Activated CD8-positive, alpha-beta memory T cell treated with anti-CD3 and anti-CD28 coated beads for 36 hours (primary cell): ENCODE measurements around the gene CXXC5. TPM values are rescaled to one million over a fixed set of nuclear protein-coding genes. Genes with fewer than 3 reads are reported as not detected.

Experiments used
- CTCF ChIA-PET: fragments of 350-600 bp; sonication (Branson Sonifier 250); formaldehyde crosslinking; loops from one replicate; lab custom pipeline; 2021; ENCODE audit warnings: antibody characterized with exemption; lab: Charles Lee
- POLR2A ChIA-PET: fragments of 350-600 bp; sonication (Branson Sonifier 250); formaldehyde crosslinking; loops from one replicate; lab custom pipeline; 2021; ENCODE audit warnings: antibody characterized with exemption; lab: Charles Lee
- total RNA-seq, 2 experiments: library from RNA; stranded (reverse); gene quantifications; one replicate each; pipeline ENCODE4 v1.2.3, GENCODE V29; 2021

Gene CXXC5
- total RNA-seq, 2 experiments from 2014 or later: 2.7 TPM

DNA sequence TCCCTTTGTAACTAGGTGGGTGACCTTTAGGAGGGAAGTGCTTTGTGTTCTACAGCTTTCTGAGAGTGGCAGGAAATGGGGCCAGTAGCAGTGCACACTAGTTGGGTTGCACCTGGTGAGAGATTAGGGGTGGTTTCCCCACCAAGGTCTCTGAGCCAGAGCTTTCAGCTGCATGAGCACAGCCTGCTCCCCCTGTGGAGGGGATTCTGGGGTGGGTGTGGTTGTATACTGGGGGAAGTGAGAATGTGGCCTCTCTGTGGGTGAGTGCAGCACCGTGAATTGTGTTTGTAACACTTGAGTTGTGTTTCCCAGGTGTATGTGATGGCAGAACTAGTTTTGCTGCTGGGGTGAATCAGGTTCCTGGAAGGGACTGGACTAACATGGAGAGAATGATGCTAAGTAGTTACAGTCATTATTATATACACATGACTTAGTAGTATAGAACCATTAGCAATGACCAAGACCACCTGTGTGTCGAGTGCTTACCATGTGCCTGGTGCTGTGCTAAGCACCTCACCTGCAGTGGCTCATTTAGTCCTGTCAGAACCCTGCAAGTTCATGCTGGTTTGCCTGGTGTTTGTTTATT lies 11.8 kb upstream of the CXXC5 start:
- ChIA-PET POLR2A (interaction anchor here (1.0 to 2.6 kb wide), 2 partner anchors 12 to 34 kb away, joined by 4 to 14 read pairs; partner anchors contain the start of gene CXXC5), CTCF (interaction anchor here (0.9 to 8.3 kb wide), 15 partner anchors 9 to 130 kb away, joined by 3 to 87 read pairs (median 5); partner anchors contain the start of gene CXXC5)

DNA sequence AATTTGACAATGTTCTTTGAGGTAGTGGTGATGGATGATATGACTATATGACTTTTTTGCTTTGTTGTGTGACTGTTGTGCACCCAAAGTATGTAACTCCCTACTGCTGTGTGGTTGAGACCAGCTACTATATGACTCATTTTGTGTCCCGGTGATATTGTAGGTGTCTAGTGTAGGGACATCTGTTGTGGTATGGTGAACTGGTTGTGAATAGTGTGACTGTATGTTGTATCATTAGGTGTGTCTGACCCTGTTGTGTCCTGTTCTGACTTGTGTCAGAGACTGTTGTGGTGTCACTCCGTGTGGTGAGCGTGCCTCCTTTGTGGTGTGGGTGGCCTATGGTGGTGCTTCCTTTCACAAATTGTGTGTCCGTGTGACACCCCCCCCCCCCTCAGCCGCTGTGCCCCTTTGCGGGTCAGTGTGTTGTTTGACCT lies 11.2 kb upstream of the CXXC5 start:
- CTCF ChIA-PET: interaction anchor here (1.0 to 8.3 kb wide), 7 partner anchors 13 to 130 kb away, joined by 3 to 87 read pairs (median 5); no protein-coding TSS in a partner anchor

DNA sequence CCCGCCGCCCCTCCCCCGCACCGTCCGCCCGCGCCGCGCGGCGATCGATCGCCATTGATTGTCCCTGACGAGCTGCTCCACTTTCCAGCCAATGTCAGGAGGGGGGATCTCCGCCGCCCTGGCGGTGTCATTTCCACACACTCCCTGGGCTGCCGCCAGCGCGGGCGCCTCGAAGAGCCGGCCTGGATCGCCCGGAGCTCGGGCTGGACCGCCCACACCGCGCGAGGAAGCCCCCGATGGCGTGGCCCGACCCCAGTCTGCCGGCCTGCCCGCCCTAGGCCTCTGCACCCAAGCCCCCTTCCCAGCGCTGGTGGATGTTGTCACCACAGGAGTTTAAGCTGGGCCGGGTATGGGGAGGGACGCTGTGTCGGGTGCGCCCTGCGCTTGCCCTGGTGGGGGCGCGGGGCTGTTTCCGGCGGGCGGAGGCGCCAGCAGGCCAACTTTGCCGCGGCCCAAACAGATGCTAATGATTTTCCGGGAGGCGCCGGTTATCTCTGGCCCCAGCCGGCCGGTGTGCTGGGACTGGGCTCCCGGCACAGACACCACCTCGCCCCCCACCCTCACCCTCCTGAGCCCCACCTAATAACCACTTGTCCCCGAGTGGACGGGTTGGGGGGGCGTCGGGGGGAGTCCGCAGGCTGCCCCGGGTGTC lies 10.6 kb upstream of the CXXC5 start:
- ChIA-PET CTCF (interaction anchor here (1.0 to 8.3 kb wide), 5 partner anchors 12 to 129 kb away, joined by 3 to 87 read pairs (median 5); no protein-coding TSS in a partner anchor), POLR2A (interaction anchor here (0.5 to 2.6 kb wide), 6 partner anchors 11 to 896 kb away, joined by 3 to 14 read pairs (median 6); partner anchors contain the start of gene CXXC5)

More for the DNA sequence above, 11.2 kb upstream of the CXXC5 start:
- POLR2A ChIA-PET: interaction anchor here (0.5 to 2.6 kb wide), 5 partner anchors 11 to 895 kb away, joined by 3 to 14 read pairs (median 7); partner anchors contain the start of gene CXXC5

DNA sequence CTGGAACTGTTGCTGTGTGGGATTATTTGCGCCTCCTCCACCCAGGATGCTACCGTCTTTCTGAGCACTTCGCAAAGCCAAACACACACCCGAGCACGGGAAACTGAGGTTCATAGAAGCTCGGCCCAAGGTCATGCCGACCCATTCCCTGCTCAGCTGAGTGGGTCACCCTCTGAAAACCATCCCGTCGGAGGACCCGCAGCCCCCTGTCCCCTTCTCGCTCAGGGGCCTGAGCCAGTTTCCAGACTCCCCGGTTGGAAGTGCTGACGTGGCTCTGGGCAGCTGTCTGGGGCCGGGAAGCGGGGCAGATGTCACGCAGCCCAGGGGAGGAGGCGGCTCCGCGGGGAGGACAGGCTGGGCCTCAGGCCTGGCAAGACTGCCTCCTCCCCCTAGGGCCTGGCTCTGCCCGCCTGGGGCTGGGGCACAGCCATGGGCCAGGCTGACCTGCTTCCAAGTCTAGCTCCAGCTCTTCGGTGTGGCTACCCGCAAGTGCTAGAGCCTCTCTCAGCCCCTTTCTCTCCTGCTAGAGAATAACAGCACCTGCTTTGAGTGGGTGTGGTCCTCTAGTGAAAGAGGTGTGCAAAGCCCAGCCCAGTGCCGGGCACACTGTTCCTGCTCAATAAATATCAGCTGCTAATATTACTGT lies 9.9 kb upstream of the CXXC5 start:
- CTCF ChIA-PET: interaction anchor here (0.9 to 8.3 kb wide), 6 partner anchors 9 to 137 kb away, joined by 3 to 87 read pairs (median 4); partner anchors contain the start of gene CXXC5
- POLR2A ChIA-PET: interaction anchor here (0.6 to 2.6 kb wide), 4 partner anchors 10 to 109 kb away, joined by 5 to 14 read pairs (median 8); partner anchors contain the start of gene CXXC5

DNA sequence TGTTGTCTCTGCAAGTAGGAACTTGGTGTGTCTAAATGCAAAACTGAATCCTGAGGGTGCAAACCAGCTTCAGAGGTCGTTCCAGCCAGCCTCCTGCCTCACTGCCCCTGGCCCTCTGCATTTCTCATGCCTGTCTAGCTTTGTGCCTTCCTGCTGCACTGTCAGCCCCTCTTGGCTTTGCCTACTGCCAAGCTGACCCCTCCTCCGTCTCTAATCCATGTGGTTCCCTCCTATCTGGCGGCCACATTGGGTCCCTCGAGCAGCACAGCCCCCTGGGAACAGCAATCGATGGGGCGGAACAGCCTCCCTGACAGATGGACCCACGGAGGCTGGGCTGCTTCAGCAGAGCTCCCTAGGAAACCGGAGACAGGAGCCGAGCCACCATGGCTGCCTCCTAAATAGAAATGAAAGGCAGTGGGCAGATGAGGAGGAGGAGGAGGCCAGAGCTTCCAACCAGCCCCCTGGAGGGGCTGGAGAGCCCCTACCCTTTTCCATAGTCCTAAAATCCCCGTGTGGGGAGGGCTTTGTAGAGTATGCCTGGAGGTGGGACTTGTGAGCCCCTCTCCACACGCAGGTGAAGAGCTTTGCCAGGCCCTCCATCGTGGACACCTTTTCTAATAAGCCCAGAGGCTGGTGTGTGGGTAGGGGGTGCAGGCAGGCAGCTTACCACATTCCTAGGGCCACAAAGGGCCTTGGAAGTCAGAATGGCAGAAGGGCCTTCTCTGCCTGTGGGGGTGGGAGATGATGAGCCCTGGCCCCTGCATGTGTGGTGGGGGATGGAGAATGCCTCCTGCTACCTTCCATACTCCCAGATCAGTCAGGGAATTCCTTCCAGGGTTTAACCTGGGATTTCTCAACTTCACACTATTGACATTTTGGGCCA lies 9.2 kb upstream of the CXXC5 start:
- ChIA-PET CTCF (interaction anchor here (0.8 to 8.3 kb wide), 7 partner anchors 9 to 136 kb away, joined by 3 to 87 read pairs (median 4); partner anchors contain the start of gene CXXC5), POLR2A (interaction anchor here (0.6 to 2.6 kb wide), 2 partner anchors 9 to 108 kb away, joined by 8 to 14 read pairs; partner anchors contain the start of gene CXXC5)

DNA sequence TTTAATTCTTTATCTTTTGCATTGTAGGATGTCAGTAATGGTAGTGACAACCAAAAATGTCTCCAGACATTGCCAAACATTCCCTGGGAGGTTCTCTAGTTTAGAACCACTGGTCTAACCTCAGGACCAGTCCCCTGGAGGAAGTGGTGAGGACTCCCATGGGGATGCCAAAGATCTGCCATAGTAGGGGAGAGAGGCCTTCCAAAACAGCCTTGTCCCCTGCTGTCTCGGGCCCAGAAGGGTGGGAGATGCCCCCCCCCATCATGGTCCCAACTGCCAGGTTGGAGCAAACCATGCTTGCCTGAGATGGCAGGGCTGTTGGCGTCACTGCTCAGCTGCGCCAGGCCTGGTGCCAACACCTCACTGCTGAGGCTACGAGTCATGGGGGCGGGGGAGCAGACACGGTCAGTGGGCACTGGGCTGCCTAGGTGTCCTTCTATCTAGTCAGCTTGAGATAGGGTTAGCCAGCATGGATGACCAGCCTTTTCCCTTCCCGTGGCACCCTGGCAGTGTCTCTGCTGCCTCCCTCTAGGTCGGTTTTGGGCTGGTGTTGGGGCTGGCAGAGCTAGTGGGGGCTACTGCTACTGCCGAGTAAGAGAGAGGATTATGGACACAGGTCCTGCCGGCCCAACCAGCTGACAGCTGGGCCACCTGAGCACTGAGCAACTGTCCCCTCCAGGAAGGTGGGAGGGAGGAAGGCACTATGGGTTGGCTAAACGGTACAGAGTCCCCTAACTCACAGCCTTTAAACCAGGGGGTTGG lies 8.3 kb upstream of the CXXC5 start:
- ChIA-PET CTCF (interaction anchor here (0.8 to 2.0 kb wide), 4 partner anchors 8 to 136 kb away, joined by 3 to 5 read pairs (median 4); partner anchors contain the start of gene CXXC5), POLR2A (interaction anchor here (0.6 kb wide), 1 partner anchor 67 kb away, joined by 4 read pairs; no protein-coding TSS in a partner anchor)

DNA sequence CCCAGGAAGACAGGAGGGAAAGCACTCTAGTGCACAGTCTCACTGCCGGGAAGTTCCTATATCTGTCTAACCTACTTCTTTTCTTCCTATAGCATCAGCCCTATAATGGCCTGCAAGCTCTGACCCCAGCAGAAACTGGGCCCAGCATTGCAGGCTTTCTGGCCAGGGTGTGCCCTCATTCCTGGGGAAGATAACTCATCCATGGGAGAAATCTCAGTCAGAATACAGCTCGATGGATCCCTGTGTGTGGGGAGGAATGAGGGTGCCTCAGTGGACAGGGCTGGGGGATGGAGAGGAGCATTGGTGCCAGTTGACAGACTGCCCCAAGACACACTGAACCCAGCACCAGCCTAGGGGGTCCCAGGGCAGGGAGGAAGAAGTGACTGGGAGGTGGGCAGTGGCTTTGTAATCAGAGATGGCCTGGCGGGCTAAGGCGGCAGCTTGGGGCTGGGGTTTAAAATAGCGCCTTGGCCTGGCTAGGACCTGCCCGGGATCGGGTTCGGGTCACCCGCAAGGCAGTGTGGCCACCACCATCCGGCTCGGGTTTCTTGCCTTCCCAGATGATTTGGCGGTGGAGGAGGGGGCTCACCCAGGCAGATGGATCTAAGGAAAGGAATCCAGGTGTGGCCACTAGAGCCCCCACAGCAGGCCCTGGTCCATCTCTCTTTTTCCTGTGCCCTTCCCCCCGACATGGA lies 7.6 kb upstream of the CXXC5 start:
- ChIA-PET POLR2A (interaction anchor here (0.6 kb wide), 1 partner anchor 68 kb away, joined by 4 read pairs; no protein-coding TSS in a partner anchor), CTCF (interaction anchor here (1.6 kb wide), 1 partner anchor 11 kb away, joined by 5 read pairs; no protein-coding TSS in a partner anchor)

DNA sequence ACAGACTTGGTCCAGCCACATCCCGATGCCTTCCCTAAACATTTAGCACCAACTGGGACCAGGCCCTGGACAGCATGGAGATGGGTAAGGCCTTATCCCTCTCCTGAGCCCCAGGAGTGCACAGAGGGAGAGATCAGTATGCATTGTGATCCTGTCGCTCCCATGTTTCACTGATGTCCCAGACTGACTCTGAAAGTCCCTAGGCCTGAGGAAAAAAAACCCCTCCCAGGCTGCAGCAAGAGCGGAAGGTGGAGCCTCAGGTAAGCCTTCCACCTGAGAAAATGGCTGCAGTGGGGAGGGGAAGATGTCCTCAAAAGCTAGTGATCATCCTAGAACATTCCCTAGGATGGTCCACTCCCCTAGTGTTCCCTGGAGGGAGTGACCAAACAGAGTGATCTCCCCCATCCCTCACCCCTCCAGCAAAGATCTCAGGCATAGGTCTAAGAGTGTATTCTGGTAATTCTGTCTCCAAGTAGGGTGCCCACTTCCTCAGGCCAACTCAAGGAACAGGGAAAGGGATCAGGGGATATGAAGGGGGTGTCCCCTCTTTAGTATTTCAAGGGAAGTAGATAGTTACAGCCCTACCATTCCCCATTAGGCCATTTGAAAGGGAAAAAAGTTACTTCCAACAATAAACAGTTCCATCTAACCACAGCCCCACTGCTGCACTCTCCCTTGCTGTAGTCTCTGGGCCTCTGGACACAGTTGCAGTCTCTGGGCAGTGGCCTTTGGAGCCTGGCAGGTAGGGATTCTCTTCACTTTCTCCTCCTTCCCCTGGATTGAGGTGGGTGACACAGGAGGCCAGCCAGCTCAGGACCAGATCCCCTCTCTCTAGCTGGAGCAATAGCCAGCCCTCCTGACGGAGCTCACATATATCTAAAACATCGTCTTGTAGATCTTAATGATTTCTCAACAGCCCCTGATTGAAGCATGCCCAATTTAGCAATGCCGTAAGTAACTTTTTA lies 6.8 kb upstream of the CXXC5 start:
- POLR2A ChIA-PET: no interaction called here
- CTCF ChIA-PET: interaction anchor here (1.6 kb wide), 1 partner anchor 10 kb away, joined by 5 read pairs; no protein-coding TSS in a partner anchor

DNA sequence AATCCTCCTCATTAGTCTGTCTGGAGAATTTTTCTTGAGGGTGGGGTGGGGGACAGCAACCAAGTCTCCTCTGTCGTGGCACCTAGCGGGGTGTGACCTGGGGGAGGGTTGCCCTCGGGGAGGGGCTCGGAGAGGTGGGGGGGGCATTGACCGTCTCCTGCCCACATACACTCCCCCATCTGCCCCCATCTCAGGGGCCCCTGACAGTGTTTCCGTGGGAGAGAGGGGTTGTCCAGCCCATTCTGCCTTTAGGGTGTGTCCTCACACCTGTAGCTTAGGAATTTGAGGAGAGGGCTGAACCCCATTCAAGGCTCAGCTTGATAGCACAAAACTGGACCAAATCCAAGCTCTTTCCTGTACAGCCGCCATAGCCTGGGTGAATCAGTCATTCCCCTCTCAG lies 5.9 kb upstream of the CXXC5 start:
- ChIA-PET CTCF (interaction anchor here (1.6 kb wide), 1 partner anchor 9 kb away, joined by 5 read pairs; no protein-coding TSS in a partner anchor), POLR2A (no interaction called here)

DNA sequence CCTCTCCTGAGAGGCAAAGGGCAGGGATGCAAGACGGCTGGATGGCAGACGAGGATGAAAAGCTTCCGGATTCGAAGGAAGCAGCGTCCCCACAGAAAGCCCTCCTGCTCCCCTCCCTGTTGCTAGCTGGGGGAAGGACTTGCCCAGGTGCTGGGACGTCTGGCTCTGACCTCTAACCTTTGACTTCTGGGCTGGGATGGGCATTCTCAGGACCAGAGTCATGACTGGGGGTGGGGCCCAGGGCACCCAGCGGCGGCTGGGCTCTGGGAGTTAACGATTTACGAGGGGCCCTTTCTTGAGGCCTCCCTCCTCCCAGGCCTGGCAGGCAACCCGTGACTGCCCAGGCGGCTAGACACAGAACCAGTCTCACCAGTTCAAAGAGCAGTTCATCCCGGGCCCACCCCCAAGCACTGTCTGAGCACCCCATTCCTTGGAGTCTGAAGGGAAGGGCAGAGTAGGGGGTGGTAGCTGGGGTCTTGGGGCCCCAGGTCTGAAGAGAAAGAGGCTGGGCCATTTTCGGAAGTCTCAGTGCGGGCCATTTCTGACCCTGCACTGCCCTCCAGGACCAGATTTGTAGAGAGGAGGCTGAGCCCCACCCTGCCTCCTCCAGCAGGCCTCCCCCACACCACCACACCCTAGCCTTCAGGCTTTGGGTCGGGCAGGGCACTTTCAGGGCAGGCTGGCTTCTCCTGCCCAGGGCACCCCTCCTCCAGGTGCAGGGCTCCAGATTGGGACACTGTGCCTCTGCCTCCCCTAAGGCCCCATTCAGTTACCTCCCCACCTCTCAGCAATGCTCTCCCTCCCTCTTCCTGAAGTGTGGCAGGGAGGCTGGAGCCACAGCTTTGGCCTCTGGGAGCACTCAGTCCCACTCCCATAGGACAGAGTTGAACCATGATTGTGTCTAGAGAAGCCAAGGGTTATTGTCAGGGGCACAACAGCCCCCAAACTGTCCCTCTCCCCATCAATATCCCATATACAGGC lies 5.0 kb upstream of the CXXC5 start:
- CTCF ChIA-PET: no interaction called here
- POLR2A ChIA-PET: interaction anchor here (0.6 kb wide), 1 partner anchor 24 kb away, joined by 3 read pairs; no protein-coding TSS in a partner anchor

DNA sequence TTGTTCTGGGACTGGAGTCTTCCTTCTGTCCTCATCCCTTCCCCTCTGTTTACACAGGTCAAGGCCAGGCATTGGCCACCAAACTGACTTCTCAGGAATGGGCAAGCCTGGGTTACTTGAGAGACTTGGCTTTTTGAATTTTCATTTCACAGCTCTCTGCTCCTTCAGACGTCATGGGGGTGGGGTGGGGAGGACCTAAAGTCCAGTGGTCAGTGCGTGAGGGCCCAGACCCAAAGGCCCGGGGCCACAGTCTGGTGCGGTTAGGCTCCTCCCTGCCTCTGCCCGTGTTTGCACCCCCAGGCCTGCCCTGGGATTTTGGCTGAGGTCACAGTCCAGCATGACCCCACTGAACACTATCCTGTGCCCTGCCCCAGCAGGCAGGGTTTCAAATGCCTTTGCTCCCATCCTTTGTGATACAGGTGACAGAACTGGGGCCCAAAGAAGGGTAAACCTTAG lies 4.1 kb upstream of the CXXC5 start:
- CTCF ChIA-PET: interaction anchor here (0.5 kb wide), 1 partner anchor 85 kb away, joined by 5 read pairs; no protein-coding TSS in a partner anchor
- POLR2A ChIA-PET: no interaction called here

DNA sequence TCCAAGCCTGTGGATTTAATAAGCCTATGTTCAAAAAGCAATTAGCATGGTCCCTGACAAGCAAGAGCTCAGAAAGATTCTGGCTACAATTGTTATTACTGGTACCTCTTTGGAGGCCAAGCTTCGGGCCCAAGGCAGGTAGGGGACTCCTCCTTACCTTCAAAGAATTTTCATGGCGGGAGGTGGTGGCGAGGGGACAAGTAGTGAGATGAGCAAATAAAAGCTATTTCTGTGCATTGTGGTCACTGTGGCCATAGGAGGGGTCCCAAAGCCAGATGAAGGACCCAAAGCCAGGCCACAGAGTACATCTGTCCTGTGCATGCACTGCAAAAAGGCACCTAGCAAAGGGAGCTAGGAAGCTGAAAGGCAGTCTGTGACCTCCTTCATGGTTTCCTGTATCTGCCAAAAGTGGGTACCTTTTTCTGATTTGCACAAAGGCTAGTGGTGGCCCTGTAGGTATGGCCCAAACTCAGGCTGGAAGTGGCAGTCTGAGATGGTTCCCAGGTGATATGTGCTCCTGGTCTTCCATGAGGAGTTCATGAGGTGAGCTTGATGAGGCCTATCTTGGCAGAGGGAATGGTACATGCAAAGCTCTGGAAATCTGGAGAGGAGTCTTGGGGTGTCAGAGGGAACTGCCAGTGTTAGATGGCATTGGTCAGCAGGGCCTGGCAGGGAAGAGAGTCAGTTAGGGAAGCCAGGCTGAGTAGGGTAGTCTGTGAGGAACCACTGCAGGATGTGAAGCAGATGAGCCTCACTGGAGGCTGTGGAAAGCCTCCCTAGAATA lies 3.3 kb upstream of the CXXC5 start:
- POLR2A ChIA-PET: no interaction called here
- CTCF ChIA-PET: interaction anchor here (0.5 to 1.0 kb wide), 4 partner anchors 9 to 108 kb away, joined by 3 to 5 read pairs (median 4); no protein-coding TSS in a partner anchor

DNA sequence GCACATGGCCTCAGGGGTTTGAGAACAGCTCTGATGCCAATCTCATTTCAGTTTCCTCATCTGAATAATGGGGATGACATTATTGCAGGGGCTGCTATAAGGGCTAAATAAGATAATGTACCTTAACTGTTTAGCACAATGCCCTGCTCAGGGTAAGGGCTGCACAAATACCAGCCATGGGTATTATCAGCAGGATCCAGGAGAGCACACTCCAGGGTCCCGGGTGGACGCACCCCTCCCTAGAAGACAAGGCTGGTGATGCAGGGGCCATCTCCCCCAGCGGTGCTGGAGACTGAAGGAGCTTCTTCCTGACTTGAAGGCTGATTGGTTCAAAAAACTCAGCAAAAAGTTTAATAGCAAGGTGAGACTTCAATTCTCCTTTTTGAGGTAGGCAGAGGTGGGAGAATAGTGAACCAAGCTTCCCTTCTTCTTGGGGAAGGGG lies 2.7 kb upstream of the CXXC5 start:
- ChIA-PET CTCF (interaction anchor here (0.8 to 1.0 kb wide), 3 partner anchors 9 to 108 kb away, joined by 3 to 4 read pairs (median 3); no protein-coding TSS in a partner anchor), POLR2A (no interaction called here)
